ENCODE measurements around the gene RIMKLB.
"Not testable (repeated sequence)": the region's sequence is repeated elsewhere in the genome, so short reads cannot be mapped to it uniquely, and the experiment has no call there.

RIMKLB gene

GRCh38 chr12:8779281-8779680 is 81.5 kb downstream of the RIMKLB start:
- no peak for DNase-seq (ENCODE audit: low read depth)

- no peak for DNase-seq (ENCODE audit: low read depth)
These were observed 82.1 kb downstream of the RIMKLB start for GRCh38 chr12:8779862-8780261.

- DNase-seq (ENCODE audit: low read depth), result no peak
These were observed 82.6 kb downstream of the RIMKLB start for GRCh38 chr12:8780389-8780788.

- no peak for DNase-seq (ENCODE audit: low read depth)
These were observed 83.8 kb downstream of the RIMKLB start for GRCh38 chr12:8781381-8782127.

GRCh38 chr12:8784290-8784888 is 86.6 kb downstream of the RIMKLB start:
- DNase-seq (ENCODE audit: low read depth), result no peak

GRCh38 chr12:8785499-8785898 is 87.7 kb downstream of the RIMKLB start:
- no peak for DNase-seq (ENCODE audit: low read depth)

- not testable (repeated sequence) for DNase-seq (ENCODE audit: low read depth)
These were observed 89.4 kb downstream of the RIMKLB start for GRCh38 chr12:8787206-8787605.

- DNase-seq (ENCODE audit: low read depth), result not testable (repeated sequence)
These were observed 90.9 kb downstream of the RIMKLB start for GRCh38 chr12:8788706-8789105.

GRCh38 chr12:8789341-8790013 is 91.7 kb downstream of the RIMKLB start:
- DNase-seq (ENCODE audit: low read depth), result not testable (repeated sequence)

GRCh38 chr12:8793226-8793625 is 95.4 kb downstream of the RIMKLB start:
- DNase-seq (ENCODE audit: low read depth), result not testable (repeated sequence)

GRCh38 chr12:8794611-8795010 is 96.8 kb downstream of the RIMKLB start:
- DNase-seq (ENCODE audit: low read depth), result not testable (repeated sequence)

GRCh38 chr12:8796831-8797626 is 99.2 kb downstream of the RIMKLB start:
- no peak for DNase-seq (ENCODE audit: low read depth)

GRCh38 chr12:8801213-8801612 is 103.4 kb downstream of the RIMKLB start:
- not testable (repeated sequence) for DNase-seq (ENCODE audit: low read depth)

GRCh38 chr12:8804833-8805232 is 107.0 kb downstream of the RIMKLB start:
- DNase-seq (ENCODE audit: low read depth), result not testable (repeated sequence)

GRCh38 chr12:8805487-8805886 is 107.7 kb downstream of the RIMKLB start:
- DNase-seq (ENCODE audit: low read depth), result not testable (repeated sequence)

GRCh38 chr12:8807084-8807483 is 109.3 kb downstream of the RIMKLB start:
- DNase-seq (ENCODE audit: low read depth), result not testable (repeated sequence)

- DNase-seq (ENCODE audit: low read depth), result not testable (repeated sequence)
These were observed 112.3 kb downstream of the RIMKLB start for GRCh38 chr12:8810112-8810511.

- DNase-seq (ENCODE audit: low read depth), result no peak
These were observed 116.0 kb downstream of the RIMKLB start for GRCh38 chr12:8813572-8814357.

- no peak for DNase-seq (ENCODE audit: low read depth)
These were observed 118.8 kb downstream of the RIMKLB start for GRCh38 chr12:8816448-8817050.

GRCh38 chr12:8817856-8818255 is 120.1 kb downstream of the RIMKLB start:
- DNase-seq (ENCODE audit: low read depth), result no peak

GRCh38 chr12:8818526-8818925 is 120.7 kb downstream of the RIMKLB start:
- no peak for DNase-seq (ENCODE audit: low read depth)

Measured in activated T-cell treated with anti-CD3 and anti-CD28 coated beads for 1 hour (primary cell).